ENCODE measurements around the gene DLGAP1. TPM values are rescaled to one million over a fixed set of nuclear protein-coding genes. Genes with fewer than 3 reads are reported as not detected.

DLGAP1 gene
- total RNA-seq, 1 experiment from 2014 or later: 23.0 TPM

DNA sequence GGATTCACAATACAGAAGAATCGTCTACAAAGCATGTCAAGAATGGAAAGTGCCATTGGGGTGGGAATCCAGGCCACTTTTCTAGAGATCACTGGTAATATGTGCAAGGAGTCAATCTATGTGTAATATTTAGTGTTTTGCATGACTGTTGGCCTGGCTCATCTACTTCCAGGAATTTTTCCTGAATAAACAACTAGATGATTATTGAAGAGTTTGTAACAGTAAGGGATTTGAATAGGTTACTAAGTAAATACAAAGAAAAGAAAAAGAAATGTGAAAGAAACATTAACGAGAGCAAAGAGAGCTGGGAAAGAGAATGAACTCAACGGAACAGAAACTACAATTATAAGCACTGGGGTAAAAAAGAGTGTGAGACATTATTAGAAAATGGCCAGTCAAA lies 599.1 kb downstream of the DLGAP1 start:
- Mint-ChIP-seq H3K4me1 (no peaks in the 10 kb centered on the region), H3K36me3 (peaks cover 4% of the 10 kb centered on the region; the same call in 1 of the 2 replicates), H3K4me3 (no peak overlapping the region), H3K27ac (peak overlapping the region; percentile 35; the same call in 1 of the 2 replicates), H3K27me3 (ENCODE audit: low read depth) (no peaks in the 10 kb centered on the region), H3K9me3 (peaks cover 16% of the 10 kb centered on the region)
- CTCF ChIA-PET: interaction anchor here (0.7 to 4.3 kb wide), 2 partner anchors 84 to 159 kb away, joined by 3 to 17 read pairs; no protein-coding TSS in a partner anchor
- POLR2A ChIA-PET: interaction anchor here (0.7 kb wide), 1 partner anchor 117 kb away, joined by 3 read pairs; no protein-coding TSS in a partner anchor
- DNase-seq (ENCODE audit: low spot score) (no peak), ATAC-seq (no peak)
- TF ChIP-seq TCF7 (CRISPR knock-in tag; IDR thresholded peaks at IDR 0.05; ENCODE audit: low read depth) (no peak), ZNF121 (CRISPR knock-in tag; IDR thresholded peaks at IDR 0.05) (no peak), CTCF (IDR thresholded peaks at IDR 0.05) (no peak)
- TF ChIP-seq, protein P1, sequence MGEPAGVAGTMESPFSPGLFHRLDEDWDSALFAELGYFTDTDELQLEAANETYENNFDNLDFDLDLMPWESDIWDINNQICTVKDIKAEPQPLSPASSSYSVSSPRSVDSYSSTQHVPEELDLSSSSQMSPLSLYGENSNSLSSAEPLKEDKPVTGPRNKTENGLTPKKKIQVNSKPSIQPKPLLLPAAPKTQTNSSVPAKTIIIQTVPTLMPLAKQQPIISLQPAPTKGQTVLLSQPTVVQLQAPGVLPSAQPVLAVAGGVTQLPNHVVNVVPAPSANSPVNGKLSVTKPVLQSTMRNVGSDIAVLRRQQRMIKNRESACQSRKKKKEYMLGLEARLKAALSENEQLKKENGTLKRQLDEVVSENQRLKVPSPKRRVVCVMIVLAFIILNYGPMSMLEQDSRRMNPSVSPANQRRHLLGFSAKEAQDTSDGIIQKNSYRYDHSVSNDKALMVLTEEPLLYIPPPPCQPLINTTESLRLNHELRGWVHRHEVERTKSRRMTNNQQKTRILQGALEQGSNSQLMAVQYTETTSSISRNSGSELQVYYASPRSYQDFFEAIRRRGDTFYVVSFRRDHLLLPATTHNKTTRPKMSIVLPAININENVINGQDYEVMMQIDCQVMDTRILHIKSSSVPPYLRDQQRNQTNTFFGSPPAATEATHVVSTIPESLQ (CRISPR knock-in tag; IDR thresholded peaks at IDR 0.05): no peak
- TF ChIP-seq, protein P2, sequence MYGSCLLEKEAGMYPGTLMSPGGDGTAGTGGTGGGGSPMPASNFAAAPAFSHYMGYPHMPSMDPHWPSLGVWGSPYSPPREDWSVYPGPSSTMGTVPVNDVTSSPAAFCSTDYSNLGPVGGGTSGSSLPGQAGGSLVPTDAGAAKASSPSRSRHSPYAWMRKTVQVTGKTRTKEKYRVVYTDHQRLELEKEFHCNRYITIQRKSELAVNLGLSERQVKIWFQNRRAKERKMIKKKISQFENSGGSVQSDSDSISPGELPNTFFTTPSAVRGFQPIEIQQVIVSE (CRISPR knock-in tag; IDR thresholded peaks at IDR 0.05; ENCODE audit: borderline replicate concordance): no peak

DNA sequence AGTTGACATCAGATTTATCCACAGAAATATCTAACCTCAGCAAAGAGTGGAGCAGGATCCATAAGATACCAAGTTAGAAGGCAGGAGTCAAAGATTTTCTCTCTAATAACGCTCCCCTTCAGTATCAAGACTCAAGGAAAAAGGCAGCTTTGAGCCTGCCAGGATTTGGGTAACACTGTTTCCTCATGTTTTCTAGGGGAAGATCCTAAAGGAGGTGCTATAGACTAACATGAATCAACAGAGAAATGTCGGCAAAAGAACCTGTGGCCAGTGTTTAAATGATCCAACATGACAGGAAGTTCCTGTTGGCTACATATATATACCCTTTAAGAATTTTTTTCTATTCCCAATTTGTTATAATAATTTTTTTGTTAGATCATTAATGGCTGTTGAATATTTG lies 602.8 kb downstream of the DLGAP1 start:
- DNase-seq (ENCODE audit: low spot score) (no peak), ATAC-seq (peak; percentile 53)
- POLR2A ChIA-PET: no interaction called here
- no peak for TF ChIP-seq CREM (CRISPR knock-in tag; IDR thresholded peaks at IDR 0.05)
- TF ChIP-seq MYBL2 (CRISPR knock-in tag; IDR thresholded peaks at IDR 0.05): no peak
- TF ChIP-seq, protein P3, sequence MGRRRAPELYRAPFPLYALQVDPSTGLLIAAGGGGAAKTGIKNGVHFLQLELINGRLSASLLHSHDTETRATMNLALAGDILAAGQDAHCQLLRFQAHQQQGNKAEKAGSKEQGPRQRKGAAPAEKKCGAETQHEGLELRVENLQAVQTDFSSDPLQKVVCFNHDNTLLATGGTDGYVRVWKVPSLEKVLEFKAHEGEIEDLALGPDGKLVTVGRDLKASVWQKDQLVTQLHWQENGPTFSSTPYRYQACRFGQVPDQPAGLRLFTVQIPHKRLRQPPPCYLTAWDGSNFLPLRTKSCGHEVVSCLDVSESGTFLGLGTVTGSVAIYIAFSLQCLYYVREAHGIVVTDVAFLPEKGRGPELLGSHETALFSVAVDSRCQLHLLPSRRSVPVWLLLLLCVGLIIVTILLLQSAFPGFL (CRISPR knock-in tag; IDR thresholded peaks at IDR 0.05; ENCODE audit: borderline replicate concordance): no peak
- TF ChIP-seq, protein P4, sequence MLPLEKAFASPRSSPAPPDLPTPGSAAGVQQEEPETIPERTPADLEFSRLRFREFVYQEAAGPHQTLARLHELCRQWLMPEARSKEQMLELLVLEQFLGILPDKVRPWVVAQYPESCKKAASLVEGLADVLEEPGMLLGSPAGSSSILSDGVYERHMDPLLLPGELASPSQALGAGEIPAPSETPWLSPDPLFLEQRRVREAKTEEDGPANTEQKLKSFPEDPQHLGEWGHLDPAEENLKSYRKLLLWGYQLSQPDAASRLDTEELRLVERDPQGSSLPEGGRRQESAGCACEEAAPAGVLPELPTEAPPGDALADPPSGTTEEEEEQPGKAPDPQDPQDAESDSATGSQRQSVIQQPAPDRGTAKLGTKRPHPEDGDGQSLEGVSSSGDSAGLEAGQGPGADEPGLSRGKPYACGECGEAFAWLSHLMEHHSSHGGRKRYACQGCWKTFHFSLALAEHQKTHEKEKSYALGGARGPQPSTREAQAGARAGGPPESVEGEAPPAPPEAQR (CRISPR knock-in tag; IDR thresholded peaks at IDR 0.05): no peak
- TF ChIP-seq SMAD4 (CRISPR knock-in tag; IDR thresholded peaks at IDR 0.05): no peak
- no peak for TF ChIP-seq FOXJ3 (CRISPR knock-in tag; IDR thresholded peaks at IDR 0.05; ENCODE audit: borderline replicate concordance)
- no peak for TF ChIP-seq NFE2L1 (CRISPR knock-in tag; IDR thresholded peaks at IDR 0.05)
- TF ChIP-seq GTF2I (CRISPR knock-in tag; conservative IDR thresholded peaks at IDR 0.05): no peak
- TF ChIP-seq FOXP4 (CRISPR knock-in tag; IDR thresholded peaks at IDR 0.05): no peak
- TF ChIP-seq, protein P5, sequence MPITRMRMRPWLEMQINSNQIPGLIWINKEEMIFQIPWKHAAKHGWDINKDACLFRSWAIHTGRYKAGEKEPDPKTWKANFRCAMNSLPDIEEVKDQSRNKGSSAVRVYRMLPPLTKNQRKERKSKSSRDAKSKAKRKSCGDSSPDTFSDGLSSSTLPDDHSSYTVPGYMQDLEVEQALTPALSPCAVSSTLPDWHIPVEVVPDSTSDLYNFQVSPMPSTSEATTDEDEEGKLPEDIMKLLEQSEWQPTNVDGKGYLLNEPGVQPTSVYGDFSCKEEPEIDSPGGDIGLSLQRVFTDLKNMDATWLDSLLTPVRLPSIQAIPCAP (CRISPR knock-in tag; IDR thresholded peaks at IDR 0.05): no peak
- no peak for TF ChIP-seq ELF4 (CRISPR knock-in tag; IDR thresholded peaks at IDR 0.05; ENCODE audit: low read depth)
- no peak for TF ChIP-seq CTCF (IDR thresholded peaks at IDR 0.05)
- TF ChIP-seq USF2 (CRISPR knock-in tag; IDR thresholded peaks at IDR 0.05): no peak
- Mint-ChIP-seq H3K36me3 (peaks cover 4% of the 10 kb centered on the region; the same call in 1 of the 2 replicates), H3K27ac (no peak overlapping the region), H3K27me3 (ENCODE audit: low read depth) (no peaks in the 10 kb centered on the region), H3K9me3 (peaks cover 12% of the 10 kb centered on the region), H3K4me1 (no peaks in the 10 kb centered on the region), H3K4me3 (no peak overlapping the region)
- CTCF ChIA-PET: interaction anchor here (1.4 kb wide), 1 partner anchor 81 kb away, joined by 10 read pairs; no protein-coding TSS in a partner anchor

All from WTC11 (cell line).